ENCODE measurements around the gene ATP6V0A4.

Gene ATP6V0A4

DNA sequence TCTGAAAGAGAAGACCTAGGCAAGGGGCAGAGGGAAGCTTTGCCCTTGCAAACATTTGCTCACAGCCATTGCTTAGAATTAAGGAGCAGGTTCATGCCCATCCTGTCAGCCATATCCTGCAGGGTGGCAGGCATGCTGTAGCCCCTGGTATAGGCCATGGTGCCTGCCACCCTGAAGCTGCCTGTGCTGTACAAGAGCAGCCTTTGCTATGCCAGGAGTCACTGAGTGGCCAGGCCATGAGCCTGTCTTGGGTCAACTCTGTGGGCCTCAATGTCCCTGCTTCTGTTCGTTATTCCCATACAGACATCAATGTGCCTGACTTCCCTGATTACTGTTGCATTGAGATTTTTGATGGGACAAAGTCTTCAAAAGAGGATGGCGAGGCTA is 96.5 kb downstream of the ATP6V0A4 start:
- no peaks in the 10 kb centered on the region for H3K9me2 ChIP-seq (replicated peaks; ENCODE audit: insufficient read depth, low read length)
- TF ChIP-seq EZH2phosphoT487 (conservative IDR thresholded peaks at IDR 0.05; ENCODE audit: low read length) = no peak
- TF ChIP-seq, protein P1, sequence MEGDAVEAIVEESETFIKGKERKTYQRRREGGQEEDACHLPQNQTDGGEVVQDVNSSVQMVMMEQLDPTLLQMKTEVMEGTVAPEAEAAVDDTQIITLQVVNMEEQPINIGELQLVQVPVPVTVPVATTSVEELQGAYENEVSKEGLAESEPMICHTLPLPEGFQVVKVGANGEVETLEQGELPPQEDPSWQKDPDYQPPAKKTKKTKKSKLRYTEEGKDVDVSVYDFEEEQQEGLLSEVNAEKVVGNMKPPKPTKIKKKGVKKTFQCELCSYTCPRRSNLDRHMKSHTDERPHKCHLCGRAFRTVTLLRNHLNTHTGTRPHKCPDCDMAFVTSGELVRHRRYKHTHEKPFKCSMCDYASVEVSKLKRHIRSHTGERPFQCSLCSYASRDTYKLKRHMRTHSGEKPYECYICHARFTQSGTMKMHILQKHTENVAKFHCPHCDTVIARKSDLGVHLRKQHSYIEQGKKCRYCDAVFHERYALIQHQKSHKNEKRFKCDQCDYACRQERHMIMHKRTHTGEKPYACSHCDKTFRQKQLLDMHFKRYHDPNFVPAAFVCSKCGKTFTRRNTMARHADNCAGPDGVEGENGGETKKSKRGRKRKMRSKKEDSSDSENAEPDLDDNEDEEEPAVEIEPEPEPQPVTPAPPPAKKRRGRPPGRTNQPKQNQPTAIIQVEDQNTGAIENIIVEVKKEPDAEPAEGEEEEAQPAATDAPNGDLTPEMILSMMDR (IDR thresholded peaks at IDR 0.05; ENCODE audit: insufficient read depth, low read length, poor library complexity, severe bottlenecking) = no peak
- H3F3A ChIP-seq (ENCODE audit: insufficient read depth) = no peaks in the 10 kb centered on the region
- no peaks in the 10 kb centered on the region for H3K27me3 ChIP-seq (ENCODE audit: low read length)
- no peaks in the 10 kb centered on the region for H3K79me2 ChIP-seq (ENCODE audit: insufficient read depth, low read length)
- H4K20me1 ChIP-seq (ENCODE audit: low read depth, low read length) = no peaks in the 10 kb centered on the region
- H3K9me3 ChIP-seq (ENCODE audit: insufficient read depth, low read length) = no peaks in the 10 kb centered on the region
- no peaks in the 10 kb centered on the region for H3K36me3 ChIP-seq (ENCODE audit: low read length)
- H3K4me3 ChIP-seq (ENCODE audit: insufficient read depth, low read length, poor library complexity, severe bottlenecking) = no peak overlapping the region
- H3K9ac ChIP-seq (ENCODE audit: low read length) = no peak overlapping the region
- H3K27ac ChIP-seq (ENCODE audit: low read depth, low read length) = no peak overlapping the region
- H3K4me2 ChIP-seq (ENCODE audit: low read depth, low read length, poor library complexity, severe bottlenecking) = no peak overlapping the region
- no peak overlapping the region for H2AFZ ChIP-seq (ENCODE audit: low read depth, low read length, severe bottlenecking)

DNA sequence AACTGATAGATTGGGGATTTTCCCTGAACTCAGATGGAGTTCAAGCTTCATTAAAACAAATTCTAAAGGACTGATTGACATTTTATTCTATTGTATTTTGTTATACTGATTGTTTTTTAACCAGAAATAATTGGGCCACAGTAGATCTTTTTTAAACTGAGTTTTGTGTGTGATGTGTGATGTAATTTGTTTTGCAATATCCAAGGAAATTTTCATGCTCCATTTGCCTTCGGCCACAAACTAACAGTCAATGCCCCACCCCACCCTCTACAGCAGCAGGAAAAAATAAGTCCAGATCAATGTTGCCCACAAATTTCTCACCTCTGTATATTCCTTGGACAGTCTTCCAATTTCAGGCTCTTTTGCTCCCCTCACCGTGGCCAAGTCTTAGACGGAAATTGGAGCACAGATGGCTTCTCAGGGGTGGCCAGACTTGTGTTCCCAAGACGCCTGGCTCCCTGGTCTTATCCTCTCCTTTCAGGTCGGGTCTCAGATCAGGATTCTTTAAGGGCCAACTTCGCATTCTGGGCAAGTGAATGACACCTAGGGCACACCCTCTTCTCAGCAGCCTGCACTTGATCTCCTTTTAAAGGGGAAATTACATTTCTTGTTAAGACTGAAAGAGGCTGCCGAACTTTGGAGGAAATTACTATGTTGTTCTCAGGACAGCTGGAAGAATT is 97.0 kb downstream of the ATP6V0A4 start, which contains the start of gene SVOPL:
TSS of gene SVOPL (minus strand) at position 506 of the 680 bp plus-strand sequence. CDS start 22,317 bp downstream, outside the sequence.
- no peaks in the 10 kb centered on the region for H3K79me2 ChIP-seq (ENCODE audit: insufficient read depth, low read length)
- H3F3A ChIP-seq (ENCODE audit: insufficient read depth) = no peaks in the 10 kb centered on the region
- H3K27ac ChIP-seq (ENCODE audit: low read depth, low read length) = no peak within 1 kb of the TSS
- H3K9me3 ChIP-seq (ENCODE audit: insufficient read depth, low read length) = no peaks in the 10 kb centered on the region
- no peaks in the 10 kb centered on the region for H3K27me3 ChIP-seq (ENCODE audit: low read length)
- H4K20me1 ChIP-seq (ENCODE audit: low read depth, low read length) = no peaks in the 10 kb centered on the region
- H3K9me2 ChIP-seq (replicated peaks; ENCODE audit: insufficient read depth, low read length) = no peaks in the 10 kb centered on the region
- no peak for TF ChIP-seq EZH2phosphoT487 (conservative IDR thresholded peaks at IDR 0.05; ENCODE audit: low read length)
- TF ChIP-seq, protein P1 (IDR thresholded peaks at IDR 0.05; ENCODE audit: insufficient read depth, low read length, poor library complexity, severe bottlenecking) = no peak
- no peak within 1 kb of the TSS for H3K4me2 ChIP-seq (ENCODE audit: low read depth, low read length, poor library complexity, severe bottlenecking)
- H2AFZ ChIP-seq (ENCODE audit: low read depth, low read length, severe bottlenecking) = no peak within 1 kb of the TSS
- no peak within 1 kb of the TSS for H3K4me3 ChIP-seq (ENCODE audit: insufficient read depth, low read length, poor library complexity, severe bottlenecking)
- H3K9ac ChIP-seq (ENCODE audit: low read length) = no peak within 1 kb of the TSS
- no peaks in the 10 kb centered on the region for H3K36me3 ChIP-seq (ENCODE audit: low read length)

DNA sequence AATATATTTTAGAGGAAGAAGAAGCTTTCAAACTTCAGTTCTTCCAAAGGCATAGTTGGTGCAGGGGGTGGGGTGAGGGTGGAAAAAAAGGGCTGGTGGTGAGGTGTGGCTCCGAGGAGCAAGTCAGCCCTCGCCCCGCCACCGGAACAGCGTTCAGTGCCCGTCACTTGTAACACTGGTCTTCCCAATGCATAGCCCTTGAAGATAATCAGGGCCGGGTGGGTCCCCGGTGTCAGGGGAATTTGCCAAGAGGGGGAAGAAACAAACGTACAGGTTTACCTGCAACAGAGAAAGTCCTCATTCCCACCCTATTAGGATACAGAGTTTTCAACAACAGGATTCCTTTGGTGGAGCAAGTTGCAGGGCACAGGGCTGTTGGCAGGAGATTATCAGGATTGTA is 98.3 kb downstream of the ATP6V0A4 start:
- Histone ChIP-seq H3K4me3 (ENCODE audit: insufficient read depth, low read length, poor library complexity, severe bottlenecking) (no peak overlapping the region), H3K27ac (ENCODE audit: low read depth, low read length) (no peak overlapping the region), H3K9me2 (replicated peaks; ENCODE audit: insufficient read depth, low read length) (no peaks in the 10 kb centered on the region), H3K36me3 (ENCODE audit: low read length) (no peaks in the 10 kb centered on the region), H3K4me2 (ENCODE audit: low read depth, low read length, poor library complexity, severe bottlenecking) (no peak overlapping the region), H3K79me2 (ENCODE audit: insufficient read depth, low read length) (no peaks in the 10 kb centered on the region), H3F3A (ENCODE audit: insufficient read depth) (no peaks in the 10 kb centered on the region), H3K27me3 (ENCODE audit: low read length) (no peaks in the 10 kb centered on the region), H3K9ac (ENCODE audit: low read length) (no peak overlapping the region), H3K9me3 (ENCODE audit: insufficient read depth, low read length) (no peaks in the 10 kb centered on the region), H4K20me1 (ENCODE audit: low read depth, low read length) (no peaks in the 10 kb centered on the region), H2AFZ (ENCODE audit: low read depth, low read length, severe bottlenecking) (no peak overlapping the region)
- no peak for TF ChIP-seq EZH2phosphoT487 (conservative IDR thresholded peaks at IDR 0.05; ENCODE audit: low read length)
- TF ChIP-seq, protein P1 (IDR thresholded peaks at IDR 0.05; ENCODE audit: insufficient read depth, low read length, poor library complexity, severe bottlenecking) = no peak
